GM21381 (cell line): ENCODE measurements around the gene TMCO4.

Experiments used
- ATAC-seq: cut with Tn5 transposase; IDR thresholded peaks from one replicate; pipeline ENCODE4 v1.9.1; 2021; ENCODE audit warnings: mild to moderate bottlenecking, moderate library complexity; ENCODE audit not compliant: unreplicated experiment

The TMCO4 gene

GRCh38 chr1:19750882-19751276, 48.8 kb downstream of the TMCO4 start:
- ATAC-seq, result no peak

- ATAC-seq, result no peak
Measured at GRCh38 chr1:19750101-19750881, 49.4 kb downstream of the TMCO4 start.

GRCh38 chr1:19749685-19750084, 50.0 kb downstream of the TMCO4 start:
- no peak for ATAC-seq

- no peak for ATAC-seq
Measured at GRCh38 chr1:19747761-19748160, 52.0 kb downstream of the TMCO4 start.

GRCh38 chr1:19744886-19745285, 54.8 kb downstream of the TMCO4 start:
- no peak for ATAC-seq

GRCh38 chr1:19744335-19744743, 55.4 kb downstream of the TMCO4 start:
- no peak for ATAC-seq

- ATAC-seq, result no peak
Measured at GRCh38 chr1:19743793-19744192, 55.9 kb downstream of the TMCO4 start.

GRCh38 chr1:19743180-19743579, 56.5 kb downstream of the TMCO4 start:
- ATAC-seq, result no peak

GRCh38 chr1:19739628-19740027, 60.1 kb downstream of the TMCO4 start:
- ATAC-seq, result no peak

GRCh38 chr1:19738669-19739068, 61.0 kb downstream of the TMCO4 start:
- ATAC-seq, result no peak

GRCh38 chr1:19738076-19738475, 61.6 kb downstream of the TMCO4 start:
- ATAC-seq, result no peak

- ATAC-seq, result no peak
Measured at GRCh38 chr1:19737104-19737825, 62.5 kb downstream of the TMCO4 start.

- ATAC-seq, result no peak
Measured at GRCh38 chr1:19735440-19736127, 64.1 kb downstream of the TMCO4 start.

GRCh38 chr1:19734472-19734999, 65.2 kb downstream of the TMCO4 start:
- no peak for ATAC-seq

- ATAC-seq, result no peak
Measured at GRCh38 chr1:19734056-19734455, 65.7 kb downstream of the TMCO4 start.

- no peak for ATAC-seq
Measured at GRCh38 chr1:19733615-19734014, 66.1 kb downstream of the TMCO4 start.

GRCh38 chr1:19731311-19731821, 68.3 kb downstream of the TMCO4 start:
- no peak for ATAC-seq

GRCh38 chr1:19730793-19731192, 68.9 kb downstream of the TMCO4 start:
- no peak for ATAC-seq

GRCh38 chr1:19730232-19730631, 69.5 kb downstream of the TMCO4 start:
- no peak for ATAC-seq

GRCh38 chr1:19728413-19729145, 71.1 kb downstream of the TMCO4 start:
- ATAC-seq, result no peak

GRCh38 chr1:19725606-19726005, 74.1 kb downstream of the TMCO4 start:
- ATAC-seq, result no peak
